NCI-H510A (cell line): ENCODE results near the gene ITPR1.

Source experiments
- DNase-seq: peaks from one replicate; lab custom pipeline; 2025; lab: John Stamatoyannopoulos, UW

The ITPR1 gene

GRCh38 chr3:4814305-4814903, 321.3 kb downstream of the ITPR1 start:
- no peak for DNase-seq

DNA sequence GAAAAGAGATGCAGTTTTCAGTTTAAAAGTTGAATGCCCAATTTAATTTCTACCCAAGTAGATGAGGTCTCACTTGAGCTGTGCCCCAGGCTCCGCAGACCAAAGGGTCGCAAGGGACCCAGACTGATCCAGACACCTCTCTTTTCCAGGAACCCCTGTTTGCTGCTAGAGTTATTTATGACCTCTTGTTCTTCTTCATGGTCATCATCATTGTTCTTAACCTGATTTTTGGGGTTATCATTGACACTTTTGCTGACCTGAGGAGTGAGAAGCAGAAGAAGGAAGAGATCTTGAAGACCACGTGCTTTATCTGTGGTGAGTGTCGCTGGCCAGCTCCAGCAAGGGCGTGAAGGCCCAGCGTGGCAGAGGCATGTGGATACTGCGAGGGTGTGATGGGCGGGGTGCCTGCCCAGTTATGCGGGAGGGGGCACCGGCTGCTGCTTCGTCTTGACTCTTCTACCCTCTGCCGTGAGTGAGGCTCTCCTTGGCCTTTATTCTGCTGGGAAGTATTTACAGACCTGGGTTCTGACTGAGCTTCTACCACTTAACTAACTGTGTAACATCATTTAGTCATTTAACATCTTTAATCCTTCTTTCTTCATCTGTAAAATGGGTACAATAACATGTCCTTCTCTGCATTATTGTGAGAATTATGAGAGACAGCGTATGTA, 321.9 kb downstream of the ITPR1 start:
- DNase-seq = no peak

- no peak for DNase-seq
Measured at GRCh38 chr3:4816306-4816705, 323.2 kb downstream of the ITPR1 start.

DNA sequence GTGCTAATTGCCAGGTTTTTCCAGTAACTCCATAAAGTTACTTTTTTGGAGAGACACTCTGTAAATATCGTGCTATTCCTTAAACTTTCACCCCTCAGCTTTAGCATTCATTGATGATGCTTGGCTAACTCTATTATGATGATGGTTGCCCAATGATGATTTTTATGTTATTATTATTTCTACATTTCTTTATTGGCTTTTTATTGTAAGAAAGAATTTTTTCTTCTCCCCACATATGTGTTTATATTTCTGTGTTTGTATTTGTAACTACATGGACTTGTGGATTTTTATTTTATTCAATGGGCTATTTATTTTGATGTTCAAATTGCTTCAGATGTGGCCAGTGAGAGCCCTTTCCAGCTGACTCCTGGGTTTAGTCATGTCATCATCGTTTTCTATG, 323.6 kb downstream of the ITPR1 start:
- no peak for DNase-seq

DNA sequence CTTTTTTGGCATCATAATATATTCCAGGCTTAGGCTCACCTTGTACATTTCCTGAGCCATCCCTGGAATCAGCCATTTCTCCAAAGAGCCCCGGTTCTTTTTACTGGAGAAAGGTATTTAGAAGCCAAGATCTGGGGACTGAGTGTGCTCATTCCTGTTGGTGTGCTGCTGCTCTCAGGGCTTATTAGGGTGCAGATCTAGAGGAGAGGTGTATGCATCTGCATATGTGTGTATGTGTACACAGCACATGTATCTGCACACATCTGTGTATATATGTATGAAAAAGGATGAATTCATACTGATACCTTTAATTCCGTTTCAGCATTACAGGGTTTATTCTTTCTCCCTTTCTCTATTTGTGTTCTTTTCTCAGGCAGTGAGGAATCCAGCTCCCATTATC, 324.0 kb downstream of the ITPR1 start:
- no peak for DNase-seq

GRCh38 chr3:4818164-4818563, 325.0 kb downstream of the ITPR1 start:
- no peak for DNase-seq

DNA sequence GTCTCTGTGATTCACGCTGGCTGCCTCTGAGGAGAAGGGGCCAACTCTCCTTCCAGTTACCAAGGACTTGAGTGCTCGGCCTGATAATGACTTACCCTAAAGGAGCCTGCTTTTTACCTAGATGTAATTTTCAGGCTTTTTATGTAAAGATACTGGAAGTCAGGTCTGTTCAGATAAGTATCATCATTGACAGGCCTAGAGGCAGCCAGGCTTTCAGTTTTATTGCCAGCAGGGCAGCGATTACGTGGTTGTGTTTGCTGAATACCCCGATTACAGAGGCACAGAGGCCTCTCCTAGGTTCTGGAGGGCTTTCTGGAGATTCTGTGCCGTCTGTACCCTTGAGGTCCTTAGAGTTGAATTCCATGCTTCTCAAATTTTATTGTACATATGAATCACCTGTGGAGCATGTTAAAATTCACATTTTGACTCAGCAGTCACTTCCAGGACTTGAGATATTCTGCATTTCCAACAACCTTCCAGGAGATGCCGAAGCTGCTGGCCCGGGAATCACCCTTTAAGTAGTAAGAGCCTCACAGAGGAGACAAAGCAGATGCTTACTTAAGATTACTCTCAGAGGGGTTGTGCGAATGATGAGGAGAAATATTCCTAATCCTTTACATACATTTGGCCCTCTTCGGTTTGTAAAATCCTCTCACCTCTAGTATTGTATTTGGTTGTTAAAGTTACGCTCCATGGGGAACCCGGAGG, 326.0 kb downstream of the ITPR1 start:
- no peak for DNase-seq

GRCh38 chr3:4819746-4820145, 326.6 kb downstream of the ITPR1 start:
- no peak for DNase-seq

GRCh38 chr3:4820296-4821121, 327.4 kb downstream of the ITPR1 start:
- DNase-seq = no peak

DNA sequence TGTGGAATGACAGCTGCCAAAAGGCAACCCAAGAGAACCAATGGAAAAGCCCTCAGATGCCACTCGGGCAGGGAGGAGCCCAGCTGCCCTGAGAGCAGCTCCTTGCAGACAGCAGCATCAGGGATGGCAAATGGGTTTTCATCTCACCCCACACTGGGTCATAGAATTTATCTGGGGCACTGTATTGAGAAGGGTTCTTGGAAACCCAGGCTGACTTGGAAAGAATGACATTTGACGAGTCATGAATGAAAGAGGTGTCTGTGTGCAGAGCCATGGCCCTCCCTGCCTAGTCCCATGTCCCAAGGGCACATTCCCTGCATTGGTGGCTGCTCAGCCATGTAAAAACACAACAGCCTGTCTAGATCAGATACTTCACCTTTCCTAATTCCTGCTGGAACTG, 328.2 kb downstream of the ITPR1 start:
- no peak for DNase-seq

GRCh38 chr3:4821975-4822374, 328.8 kb downstream of the ITPR1 start:
- DNase-seq = no peak

GRCh38 chr3:4822568-4822967, 329.4 kb downstream of the ITPR1 start:
- DNase-seq = no peak

DNA sequence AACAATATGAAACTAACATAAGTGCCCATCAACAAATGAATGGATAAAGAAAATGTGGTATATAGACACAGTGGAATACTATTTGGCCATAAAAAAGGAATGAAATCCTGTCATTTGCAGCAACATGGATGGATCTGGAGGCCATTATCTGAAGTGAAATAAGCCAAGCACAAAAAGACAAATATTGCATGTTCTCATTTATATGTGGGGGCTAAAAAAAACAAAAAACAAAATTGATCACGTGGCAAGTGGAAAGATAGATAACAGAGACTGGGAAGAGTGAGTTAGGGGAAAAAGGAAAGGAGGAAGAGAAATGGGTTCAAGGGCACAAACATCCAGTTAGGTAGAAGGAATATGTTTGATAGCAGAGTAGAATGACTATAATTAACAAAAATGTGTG, 330.2 kb downstream of the ITPR1 start:
- DNase-seq = no peak

DNA sequence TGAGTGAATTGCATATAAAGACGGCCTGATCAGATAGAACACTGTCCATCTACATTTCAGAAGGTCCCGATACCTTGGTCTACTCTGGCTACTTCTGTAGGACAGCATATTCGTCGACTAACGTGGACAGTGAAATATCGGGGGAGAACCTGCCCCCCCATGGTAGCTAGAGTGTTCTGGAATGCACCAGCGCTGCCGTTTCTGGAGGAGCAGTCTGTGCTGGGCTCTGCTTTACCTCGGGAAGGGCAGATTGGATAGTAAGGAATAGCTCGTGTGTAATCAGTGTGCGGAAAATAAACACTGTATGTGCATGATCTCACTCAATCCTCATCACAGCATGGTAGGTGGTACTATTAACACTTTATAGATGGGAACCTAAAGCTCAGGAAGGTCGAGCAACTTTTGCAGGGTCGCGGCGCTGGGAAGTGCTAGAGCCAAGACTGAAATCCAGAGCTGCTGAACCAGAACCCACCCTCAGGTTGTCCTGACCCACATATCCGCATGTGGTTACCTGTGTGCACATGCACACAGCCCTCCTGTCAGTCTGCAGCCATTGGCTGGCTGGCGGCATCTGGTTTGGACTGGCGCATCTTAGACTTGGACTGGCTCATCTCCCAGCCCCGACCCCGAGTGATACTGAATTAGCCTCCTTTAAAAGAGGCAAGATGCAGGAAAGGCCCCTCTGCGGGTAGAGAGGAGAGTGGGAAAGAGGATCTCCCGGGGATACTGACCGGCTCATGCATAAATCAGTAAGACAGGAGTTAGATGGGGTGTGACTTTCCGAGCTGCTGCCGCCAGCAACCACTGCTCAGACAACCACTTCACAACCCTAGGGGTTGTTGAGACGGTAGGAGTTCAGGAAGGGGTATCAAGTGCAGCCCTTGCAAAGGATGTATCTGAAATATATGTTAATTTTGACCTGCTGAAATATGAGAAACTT, 331.1 kb downstream of the ITPR1 start:
- DNase-seq = no peak

- DNase-seq = no peak
Measured at GRCh38 chr3:4824926-4825325, 331.8 kb downstream of the ITPR1 start.

- DNase-seq = no peak
Measured at GRCh38 chr3:4825436-4826236, 332.5 kb downstream of the ITPR1 start.

- no peak for DNase-seq
Measured at GRCh38 chr3:4826237-4827100, 333.3 kb downstream of the ITPR1 start.

GRCh38 chr3:4827767-4828166, 334.6 kb downstream of the ITPR1 start:
- no peak for DNase-seq

DNA sequence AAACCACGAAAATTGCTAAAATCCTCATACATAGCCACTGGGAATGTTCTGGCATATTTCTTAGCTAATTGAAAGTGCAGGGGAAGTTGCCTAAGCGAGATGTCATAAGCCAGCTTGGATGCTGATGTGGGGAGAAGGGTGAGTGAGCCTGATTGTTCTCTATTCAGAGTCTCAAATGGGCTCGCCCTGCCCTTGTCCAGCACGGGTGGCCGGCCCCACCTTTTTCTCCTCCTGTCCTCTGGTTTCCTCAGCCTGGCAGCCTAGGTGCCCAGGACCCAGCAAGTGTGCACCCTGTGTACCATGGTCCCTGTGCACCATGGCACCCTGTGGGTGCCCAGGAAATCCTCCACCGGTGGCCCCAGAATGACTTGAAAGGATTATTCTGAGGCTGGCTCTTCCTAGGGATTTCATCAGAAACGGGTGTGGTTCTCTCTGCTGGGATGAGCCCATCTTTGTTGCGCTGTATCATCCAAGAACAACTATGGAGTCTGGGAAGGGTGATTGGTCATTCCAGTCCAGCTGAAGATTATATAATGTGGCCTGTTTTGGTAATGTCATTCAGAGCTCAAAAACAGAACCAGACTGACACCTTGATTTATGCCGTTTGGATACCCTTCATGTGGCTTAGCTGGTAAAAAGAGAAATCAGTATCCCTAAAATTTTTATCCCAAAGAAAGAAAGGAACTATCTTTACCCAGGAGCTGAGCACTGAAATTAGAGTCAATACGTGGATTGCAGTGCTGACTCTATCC, 335.3 kb downstream of the ITPR1 start:
- no peak for DNase-seq
